GM23338 (cell line): Measurements from ENCODE around the gene ANKRD11. TPM values are rescaled to one million over a fixed set of nuclear protein-coding genes. Genes with fewer than 3 reads are reported as not detected.
A peak's percentile ranks its signal among the peaks of the same experiment; 100 is the strongest.

Source experiments
- ATAC-seq: fragments of 200-7000 bp; cut with Tn5 transposase; 3 replicates; pipeline ENCODE4 v1.9.1; 2020
- DNase-seq: peaks from one replicate; pipeline ENCODE4 v3.0.0-alpha.2; 2015; ENCODE audit warnings: low spot score
- H2AFZ ChIP-seq: fragments of 200-600 bp; sonication (generic); 2 replicates; pipeline ENCODE4 v1.8.0; 2016; ENCODE audit warnings: antibody characterized with exemption, mild to moderate bottlenecking, moderate library complexity
- H3F3A ChIP-seq: fragments of 200-600 bp; sonication (generic); replicated peaks from 2 replicates; pipeline ENCODE4 v1.8.0; 2017; ENCODE audit warnings: antibody characterized with exemption, mixed run types, low read depth
- H3K27ac ChIP-seq: fragments of 200-600 bp; sonication (generic); 2 replicates; pipeline ENCODE4 v1.6.1; 2016; ENCODE audit warnings: low read depth
- H3K27me3 ChIP-seq: fragments of 200-600 bp; sonication (generic); 2 replicates; pipeline ENCODE4 v1.8.0; 2016; ENCODE audit warnings: mild to moderate bottlenecking, mixed run types, moderate library complexity; ENCODE audit not compliant: insufficient read depth
- H3K36me3 ChIP-seq: fragments of 200-600 bp; sonication (generic); 2 replicates; pipeline ENCODE4 v1.8.0; 2016; ENCODE audit warnings: mild to moderate bottlenecking; ENCODE audit not compliant: insufficient read depth
- H3K4me1 ChIP-seq: fragments of 200-600 bp; sonication (generic); 2 replicates; pipeline ENCODE4 v1.8.0; 2016; ENCODE audit warnings: mild to moderate bottlenecking, moderate library complexity; ENCODE audit not compliant: insufficient read depth
- H3K4me2 ChIP-seq: fragments of 200-600 bp; sonication (generic); 2 replicates; pipeline ENCODE4 v1.7.1; 2017; ENCODE audit warnings: mixed run types
- H3K4me3 ChIP-seq: fragments of 200-600 bp; sonication (generic); 2 replicates; pipeline ENCODE4 v1.6.1; 2016; ENCODE audit warnings: mixed run types
- H3K79me2 ChIP-seq: fragments of 200-600 bp; sonication (generic); replicated peaks from 2 replicates; pipeline ENCODE4 v1.8.0; 2017; ENCODE audit warnings: mild to moderate bottlenecking; ENCODE audit not compliant: insufficient read depth
- H3K9me2 ChIP-seq: fragments of 200-600 bp; sonication (generic); 2 replicates; pipeline ENCODE4 v1.8.0; 2017; ENCODE audit not compliant: insufficient read depth
- H4K20me1 ChIP-seq: fragments of 200-600 bp; sonication (generic); replicated peaks from 2 replicates; pipeline ENCODE4 v1.8.0; 2017; ENCODE audit warnings: mild to moderate bottlenecking; ENCODE audit not compliant: insufficient read depth
- H3K27ac Mint-ChIP-seq: 2 replicates; pipeline ENCODE4 v1.8.0; 2020; ENCODE audit warnings: inconsistent platforms, mild to moderate bottlenecking, moderate library complexity, mixed read lengths
- H3K27me3 Mint-ChIP-seq: 3 replicates; pipeline ENCODE4 v1.8.0; 2022; ENCODE audit warnings: low read depth, mild to moderate bottlenecking, moderate library complexity, mixed read lengths, inconsistent platforms; ENCODE audit not compliant: insufficient read depth, poor library complexity
- H3K36me3 Mint-ChIP-seq: 3 replicates; pipeline ENCODE4 v1.8.0; 2021; ENCODE audit warnings: low read depth, mild to moderate bottlenecking, inconsistent platforms, moderate library complexity, mixed read lengths
- H3K4me1 Mint-ChIP-seq: 3 replicates; pipeline ENCODE4 v1.8.0; 2020; ENCODE audit warnings: mild to moderate bottlenecking, inconsistent platforms, mixed read lengths
- H3K4me3 Mint-ChIP-seq: 3 replicates; pipeline ENCODE4 v1.8.0; 2021; ENCODE audit warnings: moderate library complexity, mild to moderate bottlenecking, inconsistent platforms, mixed read lengths
- H3K9me3 Mint-ChIP-seq: 3 replicates; pipeline ENCODE4 v1.8.0; 2020; ENCODE audit warnings: moderate library complexity, mild to moderate bottlenecking, inconsistent platforms, mixed read lengths
- CREB1 ChIP-seq: fragments of 250-450 bp; sonication (Bioruptor Pico); IDR thresholded peaks from 2 replicates; pipeline ENCODE4 v1.5.0; 2020; ENCODE audit warnings: low read depth, mild to moderate bottlenecking, moderate library complexity
- CTCF ChIP-seq, 2 experiments: fragments of 200-600 bp in 1 of 2; sonication (generic) in 1 of 2; conservative IDR thresholded peaks; 2 replicates each; pipeline versions ENCODE4 v1.5.1 to v1.6.1; 2016 to 2017; ENCODE audit warnings: antibody characterized with exemption in 2 of 2, low read depth in 2 of 2, mild to moderate bottlenecking in 2 of 2, moderate library complexity in 1 of 2
- EZH2 ChIP-seq: fragments of 200-600 bp; sonication (generic); IDR thresholded peaks from one replicate; pipeline ENCODE4 v1.8.0; 2017; ENCODE audit warnings: antibody characterized with exemption, mild to moderate bottlenecking, low read depth; ENCODE audit not compliant: unreplicated experiment
- EZH2phosphoT487 ChIP-seq: fragments of 200-600 bp; sonication (generic); IDR thresholded peaks from one replicate; pipeline ENCODE4 v1.8.1; 2018; ENCODE audit warnings: antibody characterized with exemption; ENCODE audit not compliant: unreplicated experiment
- JUNB ChIP-seq: IDR thresholded peaks from one replicate; pipeline ENCODE4 v1.6.1; 2016; ENCODE audit warnings: antibody characterized with exemption; ENCODE audit not compliant: unreplicated experiment
- NANOG ChIP-seq: IDR thresholded peaks from 2 replicates; pipeline ENCODE4 v1.6.1; 2016; ENCODE audit warnings: antibody characterized with exemption, borderline replicate concordance
- POLR2AphosphoS5 ChIP-seq: IDR thresholded peaks from 2 replicates; pipeline ENCODE4 v1.6.1; 2016; ENCODE audit warnings: antibody characterized with exemption, low read depth
- STAT1 ChIP-seq: IDR thresholded peaks from one replicate; pipeline ENCODE4 v1.6.1; 2016; ENCODE audit warnings: antibody characterized with exemption; ENCODE audit not compliant: unreplicated experiment
- ZNF114 ChIP-seq: fragments of 250-450 bp; sonication (Bioruptor Pico); IDR thresholded peaks from 2 replicates; pipeline ENCODE4 v1.5.0; 2020; ENCODE audit warnings: mild to moderate bottlenecking, moderate library complexity
- ZNF331 ChIP-seq: fragments of 250-450 bp; sonication (Bioruptor Pico); IDR thresholded peaks from 2 replicates; pipeline ENCODE4 v1.5.0; 2020; ENCODE audit warnings: low read depth, mild to moderate bottlenecking, moderate library complexity
- ZNF462 ChIP-seq: fragments of 250-450 bp; sonication (Bioruptor Pico); IDR thresholded peaks from 2 replicates; pipeline ENCODE4 v1.5.0; 2020; ENCODE audit warnings: mild to moderate bottlenecking, moderate library complexity
- polyA plus RNA-seq: library from polyadenylated mRNA; unstranded; fragments of >200 nt; fragmentation: Nextera tagmentation; extraction: Ambion mirVana; gene quantifications from 2 replicates; pipeline ENCODE4 v1.2.1, GENCODE V29; 2016
- total RNA-seq: library from RNA; depleted of rRNA; stranded (reverse); fragments of >200 nt; shearing (Covaris generic); gene quantifications from 2 replicates; pipeline ENCODE4 v1.2.3, GENCODE V29; 2014
- TF ChIP-seq, protein P1 (sequence below): IDR thresholded peaks from 2 replicates; pipeline ENCODE4 v1.6.1; 2016; ENCODE audit warnings: antibody characterized with exemption

The ANKRD11 gene
- total and polyA plus RNA-seq, 2 experiments from 2014 or later, result 130 to 159 TPM

GRCh38 chr16:89404561-89404960 lies 85.8 kb downstream of the ANKRD11 start:
- H3K79me2 ChIP-seq, result peaks cover 89% of the 10 kb centered on the region
- Mint-ChIP-seq H3K4me1 (peaks cover 83% of the 10 kb centered on the region), H3K27ac (no peak overlapping the region), H3K36me3 (peaks cover 3% of the 10 kb centered on the region; the same call in 2 of the 3 replicates), H3K9me3 (no peaks in the 10 kb centered on the region), H3K4me3 (no peak overlapping the region; the same call in 2 of the 3 replicates), H3K27me3 (peaks cover 25% of the 10 kb centered on the region)
- no peak overlapping the region for H3K4me3 ChIP-seq
- ATAC-seq (no peak), DNase-seq (no peak)
- H3K9me2 ChIP-seq, result no peaks in the 10 kb centered on the region
- H3F3A ChIP-seq, result no peaks in the 10 kb centered on the region; the same call in 1 of the 2 replicates
- H3K27ac ChIP-seq, result peak overlapping the region; percentile 78
- TF ChIP-seq EZH2phosphoT487, result no peak
- no peak overlapping the region for H2AFZ ChIP-seq
- peak overlapping the region; percentile 23; the same call in 1 of the 2 replicates for H3K4me2 ChIP-seq
- H3K4me1 ChIP-seq, result peaks cover 78% of the 10 kb centered on the region
- H3K27me3 ChIP-seq, result no peaks in the 10 kb centered on the region
- peaks cover 81% of the 10 kb centered on the region for H4K20me1 ChIP-seq
- H3K36me3 ChIP-seq, result no peaks in the 10 kb centered on the region

DNA sequence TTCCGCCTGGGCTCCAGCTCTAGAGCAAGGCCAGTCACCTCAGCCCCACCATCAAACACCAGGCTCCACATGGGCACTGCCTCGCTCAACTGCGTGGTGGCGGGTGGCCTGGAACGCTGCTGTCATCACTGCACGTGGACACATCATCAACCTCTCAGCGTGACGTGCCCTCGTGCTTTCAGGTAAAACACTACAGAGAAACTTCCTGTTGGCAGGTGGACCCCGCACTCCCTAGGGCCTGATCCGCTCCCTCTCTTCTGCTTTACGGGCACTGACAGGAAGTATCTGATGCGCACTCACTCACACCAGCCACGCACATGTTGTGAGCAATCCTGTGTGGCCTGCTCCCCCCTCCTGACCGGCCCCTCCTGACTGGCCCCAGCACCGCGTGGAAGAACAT lies 87.4 kb downstream of the ANKRD11 start:
- Mint-ChIP-seq H3K27me3 (peaks cover 18% of the 10 kb centered on the region), H3K4me1 (peaks cover 79% of the 10 kb centered on the region), H3K9me3 (no peaks in the 10 kb centered on the region), H3K27ac (no peak overlapping the region), H3K4me3 (no peak overlapping the region), H3K36me3 (peaks cover 10% of the 10 kb centered on the region)
- Histone ChIP-seq H3K36me3 (no peaks in the 10 kb centered on the region), H3K9me2 (no peaks in the 10 kb centered on the region), H3K4me1 (peaks cover 63% of the 10 kb centered on the region), H3K4me3 (no peak overlapping the region), H4K20me1 (peaks cover 78% of the 10 kb centered on the region), H3K79me2 (peaks cover 89% of the 10 kb centered on the region), H3K27me3 (no peaks in the 10 kb centered on the region), H3K4me2 (peak overlapping the region; percentile 55), H2AFZ (no peak overlapping the region), H3K27ac (peak overlapping the region; percentile 74; the same call in 1 of the 2 replicates), H3F3A (no peaks in the 10 kb centered on the region; the same call in 1 of the 2 replicates)
- no peak for DNase-seq
- ATAC-seq, result peak; percentile 7
- TF ChIP-seq EZH2 (no peak), POLR2AphosphoS5 (no peak), JUNB (no peak), ZNF331 (CRISPR knock-in tag) (no peak), NANOG (no peak), ZNF462 (CRISPR knock-in tag) (no peak), CTCF (conservative IDR thresholded peaks at IDR 0.05; ENCODE audit: low read depth in 2 of 2) (no peak), CREB1 (CRISPR knock-in tag) (no peak), EZH2phosphoT487 (no peak), ZNF114 (CRISPR knock-in tag) (no peak), STAT1 (no peak)
- TF ChIP-seq, protein P1, sequence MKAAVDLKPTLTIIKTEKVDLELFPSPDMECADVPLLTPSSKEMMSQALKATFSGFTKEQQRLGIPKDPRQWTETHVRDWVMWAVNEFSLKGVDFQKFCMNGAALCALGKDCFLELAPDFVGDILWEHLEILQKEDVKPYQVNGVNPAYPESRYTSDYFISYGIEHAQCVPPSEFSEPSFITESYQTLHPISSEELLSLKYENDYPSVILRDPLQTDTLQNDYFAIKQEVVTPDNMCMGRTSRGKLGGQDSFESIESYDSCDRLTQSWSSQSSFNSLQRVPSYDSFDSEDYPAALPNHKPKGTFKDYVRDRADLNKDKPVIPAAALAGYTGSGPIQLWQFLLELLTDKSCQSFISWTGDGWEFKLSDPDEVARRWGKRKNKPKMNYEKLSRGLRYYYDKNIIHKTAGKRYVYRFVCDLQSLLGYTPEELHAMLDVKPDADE, result no peak
